IMR-90 (cell line): ENCODE data around the gene RAB25. TPM values are rescaled to one million over a fixed set of nuclear protein-coding genes. Genes with fewer than 3 reads are reported as not detected.

ENCODE experiments used
- ATAC-seq: fragments of 200-7000 bp; cut with Tn5 transposase; 2 replicates; pipeline ENCODE4 v1.9.1; 2020; ENCODE audit warnings: low read depth, mild to moderate bottlenecking, moderate library complexity
- BruUV-seq: library from RNA; stranded (reverse); fragments of 400-500 nt; replicated peaks from 2 replicates; lab custom pipeline; 2021; lab: Mats Ljungman, UMichigan
- CTCF ChIA-PET: fragments of 300-600 bp; formaldehyde crosslinking; extraction: SDS; loops from one replicate; lab custom pipeline; 2021; ENCODE audit warnings: antibody characterized with exemption; lab: Yijun Ruan, JAX
- POLR2A ChIA-PET: fragments of 300-600 bp; sonication (Branson Sonifier 250); formaldehyde crosslinking; loops from one replicate; lab custom pipeline; 2022; ENCODE audit warnings: antibody characterized with exemption; ENCODE audit not compliant: unreplicated experiment; lab: Charles Lee
- DNase-seq: peaks from one replicate; pipeline ENCODE4 v3.0.0; 2013
- H2AFZ ChIP-seq: replicated peaks from 2 replicates; pipeline ENCODE3; 2013; ENCODE audit warnings: low read length, mild to moderate bottlenecking; ENCODE audit not compliant: poor library complexity
- H2AK5ac ChIP-seq: 2 replicates; pipeline ENCODE4 v1.6.1; 2013; ENCODE audit warnings: low read depth, low read length, inconsistent platforms
- H2AK9ac ChIP-seq: replicated peaks from 2 replicates; pipeline ENCODE3; 2013; ENCODE audit warnings: mild to moderate bottlenecking, low read depth, low read length, moderate library complexity; ENCODE audit not compliant: poor library complexity
- H2BK120ac ChIP-seq: 2 replicates; pipeline ENCODE4 v1.6.1; 2013; ENCODE audit warnings: low read depth, low read length, inconsistent platforms
- H2BK15ac ChIP-seq: 3 replicates; pipeline ENCODE4 v1.6.1; 2013; ENCODE audit warnings: low read depth, low read length, inconsistent platforms
- H2BK20ac ChIP-seq: 2 replicates; pipeline ENCODE4 v1.6.1; 2013; ENCODE audit warnings: low read depth, mild to moderate bottlenecking, inconsistent platforms, low read length, moderate library complexity
- H2BK5ac ChIP-seq: 2 replicates; pipeline ENCODE4 v1.6.1; 2013; ENCODE audit warnings: mild to moderate bottlenecking, low read depth, low read length, inconsistent platforms; ENCODE audit not compliant: poor library complexity, severe bottlenecking
- H3K14ac ChIP-seq: replicated peaks from 2 replicates; pipeline ENCODE4 v1.6.1; 2013; ENCODE audit warnings: low read depth, low read length, inconsistent platforms
- H3K18ac ChIP-seq: 2 replicates; pipeline ENCODE4 v1.6.1; 2013; ENCODE audit warnings: low read depth, low read length, control low read depth
- H3K23ac ChIP-seq: 2 replicates; pipeline ENCODE4 v1.6.1; 2013; ENCODE audit warnings: low read depth, low read length, inconsistent platforms
- H3K27ac ChIP-seq: 2 replicates; pipeline ENCODE4 v1.5.1; 2013; ENCODE audit warnings: mild to moderate bottlenecking, control low read depth, low read length; ENCODE audit not compliant: insufficient read depth
- H3K27me3 ChIP-seq: 2 replicates; pipeline ENCODE4 v1.6.1; 2013; ENCODE audit warnings: low read length; ENCODE audit not compliant: control insufficient read depth, insufficient read depth
- H3K36me3 ChIP-seq: 2 replicates; pipeline ENCODE4 v1.6.1; 2013; ENCODE audit warnings: low read length, mixed read lengths; ENCODE audit not compliant: control insufficient read depth, insufficient read depth
- H3K4ac ChIP-seq: 2 replicates; pipeline ENCODE4 v1.6.1; 2013; ENCODE audit warnings: low read depth, low read length, inconsistent platforms
- H3K4me1 ChIP-seq: 2 replicates; pipeline ENCODE4 v1.6.1; 2013; ENCODE audit warnings: low read length, mixed read lengths; ENCODE audit not compliant: control insufficient read depth, insufficient read depth
- H3K4me2 ChIP-seq: 2 replicates; pipeline ENCODE4 v1.6.1; 2013; ENCODE audit warnings: low read depth, mild to moderate bottlenecking, control low read depth, low read length, moderate library complexity
- H3K4me3 ChIP-seq: 2 replicates; pipeline ENCODE4 v1.5.1; 2013; ENCODE audit warnings: low read depth, mild to moderate bottlenecking, control low read depth, low read length, moderate library complexity; ENCODE audit not compliant: insufficient read depth
- H3K56ac ChIP-seq: 2 replicates; pipeline ENCODE4 v1.6.1; 2013; ENCODE audit warnings: low read length, inconsistent platforms; ENCODE audit not compliant: insufficient read depth; ENCODE audit errors: extremely low read depth
- H3K79me1 ChIP-seq, 2 experiments: 2 replicates each; pipeline ENCODE4 v1.6.1; 2013; ENCODE audit warnings: low read length in 2 of 2, inconsistent platforms in 1 of 2, low read depth in 1 of 2
- H3K9ac ChIP-seq: 2 replicates; pipeline ENCODE4 v1.6.1; 2013; ENCODE audit warnings: low read depth, low read length, control low read depth
- H3K9me1 ChIP-seq: 2 replicates; pipeline ENCODE4 v1.6.1; 2013; ENCODE audit warnings: low read length, inconsistent platforms; ENCODE audit not compliant: insufficient read depth
- H3K9me3 ChIP-seq: 2 replicates; pipeline ENCODE4 v1.6.1; 2013; ENCODE audit warnings: low read length; ENCODE audit not compliant: control insufficient read depth, insufficient read depth
- H4K20me1 ChIP-seq: 2 replicates; pipeline ENCODE4 v1.6.1; 2013; ENCODE audit warnings: low read length, inconsistent platforms; ENCODE audit not compliant: insufficient read depth
- H4K5ac ChIP-seq: 2 replicates; pipeline ENCODE4 v1.6.1; 2013; ENCODE audit warnings: mild to moderate bottlenecking, low read depth, low read length, control low read depth
- H4K8ac ChIP-seq, 2 experiments: 2 replicates each; pipeline ENCODE4 v1.6.1; 2013; ENCODE audit warnings: low read depth in 2 of 2, low read length in 2 of 2, control low read depth in 1 of 2, inconsistent platforms in 1 of 2
- H4K91ac ChIP-seq: 2 replicates; pipeline ENCODE4 v1.6.1; 2013; ENCODE audit warnings: low read depth, low read length, inconsistent platforms; ENCODE audit not compliant: insufficient read depth
- BHLHE40 ChIP-seq: fragments of 150-350 bp; IDR thresholded peaks from 2 replicates; pipeline ENCODE4 v1.6.1; 2016; ENCODE audit warnings: mild to moderate bottlenecking, low read depth, low read length
- CEBPB ChIP-seq: IDR thresholded peaks from 2 replicates; pipeline ENCODE4 v1.6.1; 2012; ENCODE audit warnings: low read depth, low read length, improper control_type of control experiment
- CHD1 ChIP-seq: IDR thresholded peaks from 2 replicates; pipeline ENCODE4 v1.6.1; 2012; ENCODE audit warnings: low read depth, low read length, improper control_type of control experiment
- CTCF ChIP-seq: conservative IDR thresholded peaks from 2 replicates; pipeline ENCODE4 v1.5.1; 2012; ENCODE audit warnings: mild to moderate bottlenecking, low read depth, low read length, improper control_type of control experiment
- ELK1 ChIP-seq: fragments of 150-350 bp; IDR thresholded peaks from 2 replicates; pipeline ENCODE4 v1.6.1; 2016; ENCODE audit warnings: low read depth, mild to moderate bottlenecking, low read length, moderate library complexity, borderline replicate concordance
- MAFK ChIP-seq: IDR thresholded peaks from 2 replicates; pipeline ENCODE4 v1.6.1; 2012; ENCODE audit warnings: low read depth, low read length, improper control_type of control experiment
- MAZ ChIP-seq: IDR thresholded peaks from 2 replicates; pipeline ENCODE4 v1.6.1; 2012; ENCODE audit warnings: low read depth, mild to moderate bottlenecking, low read length, improper control_type of control experiment, moderate library complexity, borderline replicate concordance
- MXI1 ChIP-seq: IDR thresholded peaks from 2 replicates; pipeline ENCODE4 v1.6.1; 2012; ENCODE audit warnings: low read depth, mild to moderate bottlenecking, low read length, moderate library complexity, borderline replicate concordance
- NFE2L2 ChIP-seq: fragments of 150-350 bp; IDR thresholded peaks from 2 replicates; pipeline ENCODE4 v1.6.1; 2016; ENCODE audit warnings: low read depth, mild to moderate bottlenecking, low read length
- POLR2A ChIP-seq: IDR thresholded peaks from 2 replicates; pipeline ENCODE4 v1.6.1; 2012; ENCODE audit warnings: mild to moderate bottlenecking, low read depth, low read length
- RAD21 ChIP-seq: IDR thresholded peaks from 2 replicates; pipeline ENCODE4 v1.6.1; 2012; ENCODE audit warnings: low read length, improper control_type of control experiment
- RCOR1 ChIP-seq: IDR thresholded peaks from 2 replicates; pipeline ENCODE4 v1.6.1; 2012; ENCODE audit warnings: mild to moderate bottlenecking, low read length, improper control_type of control experiment; ENCODE audit not compliant: insufficient replicate concordance
- RFX5 ChIP-seq: IDR thresholded peaks from 2 replicates; pipeline ENCODE4 v1.8.0; 2012; ENCODE audit warnings: low read depth, mild to moderate bottlenecking, low read length, moderate library complexity
- WGBS, 2 experiments: methylation state at CpG; one replicate each; pipeline versions ENCODE4 v1.1.5 to v1.1.7; 2013; ENCODE audit warnings: missing lambda C conversion rate in 2 of 2; ENCODE audit not compliant: insufficient read length in 1 of 2; ENCODE audit errors: extremely low coverage in 2 of 2; 5-methylcytosine and 5-hydroxymethylcytosine counted together
- dilution Hi-C: fragments of 300-500 bp; cut with HindIII; formaldehyde crosslinking; loops from one replicate; pipeline ENCODE4 v1.14.3; 2018; ENCODE audit warnings: low sequenced_read_pairs; ENCODE audit not compliant: unreplicated experiment
- in situ Hi-C: fragments of 300-500 bp; cut with MboI; formaldehyde crosslinking; loops from 3 replicates; pipeline ENCODE4 v1.14.3; 2019; ENCODE audit warnings: low sequenced_read_pairs, inconsistent platforms, mixed read lengths
- intact Hi-C: fragments of 100-400 bp; cut with micrococcal nuclease; formaldehyde crosslinking; loops from 2 replicates; pipeline ENCODE4 v1.10.0; 2022
- polyA plus RNA-seq, 3 experiments: library from polyadenylated mRNA; depleted of rRNA; stranded (reverse); fragments of >200 nt; gene quantifications; 2 replicates each; pipeline ENCODE4 v1.2.3, GENCODE V29; 2012; ENCODE audit warnings: low replicate concordance in 1 of 3
- total RNA-seq: library from RNA; depleted of rRNA; stranded (reverse); fragments of >200 nt; gene quantifications from 2 replicates; pipeline ENCODE4 v1.2.3, GENCODE V29; 2012

RAB25 gene
- total and polyA plus RNA-seq, 2 of the 4 experiments (the other 2 are of a cell fraction): not detected

GRCh38 chr1:156056326-156056849 lies 4.6 kb upstream of the RAB25 start:
- H3K9me3 ChIP-seq: no peaks in the 10 kb centered on the region
- no peak overlapping the region for H4K5ac ChIP-seq
- H2AK5ac ChIP-seq: no peak overlapping the region
- H4K91ac ChIP-seq: no peak overlapping the region
- no peak overlapping the region for H2BK120ac ChIP-seq
- H2BK15ac ChIP-seq: no peak overlapping the region
- H3K14ac ChIP-seq: no peak overlapping the region
- no peak overlapping the region for H3K27ac ChIP-seq
- peaks cover 12% of the 10 kb centered on the region for H3K9me1 ChIP-seq
- H2AFZ ChIP-seq: no peak overlapping the region
- no peak overlapping the region for H3K18ac ChIP-seq
- no peak overlapping the region for H3K9ac ChIP-seq
- no peak overlapping the region for H3K56ac ChIP-seq
- peak overlapping the region; percentile 38 for H3K23ac ChIP-seq
- peaks cover 4% of the 10 kb centered on the region; the same call in 1 of the 2 replicates for H3K4me1 ChIP-seq
- H3K4ac ChIP-seq: no peak overlapping the region
- no peak overlapping the region for H2BK20ac ChIP-seq
- no peak overlapping the region for H3K4me2 ChIP-seq
- ATAC-seq (no peak), DNase-seq (no peak)
- BruUV-seq: no TSS peak
- H4K8ac ChIP-seq: no peak overlapping the region
- in situ Hi-C loops (no loop called here), dilution Hi-C loops (no loop called here), intact Hi-C loops (no loop called here)
- H2BK5ac ChIP-seq: no peak overlapping the region
- peaks cover 6% of the 10 kb centered on the region for H3K36me3 ChIP-seq
- ChIA-PET CTCF (no interaction called here), POLR2A (no interaction called here)
- H3K27me3 ChIP-seq: no peaks in the 10 kb centered on the region
- H4K20me1 ChIP-seq: no peaks in the 10 kb centered on the region
- peak overlapping the region; percentile 68 for H2AK9ac ChIP-seq
- peaks cover 24 to 46% of the 10 kb centered on the region in 2 experiments for H3K79me1 ChIP-seq
- H3K4me3 ChIP-seq: no peak overlapping the region
- no peak for TF ChIP-seq RCOR1
- TF ChIP-seq BHLHE40: no peak
- no peak for TF ChIP-seq NFE2L2
- TF ChIP-seq MXI1: no peak
- TF ChIP-seq ELK1: no peak
- no peak for TF ChIP-seq CEBPB
- no peak for TF ChIP-seq CHD1
- no peak for TF ChIP-seq RFX5
- no peak for TF ChIP-seq RAD21
- TF ChIP-seq MAZ: no peak
- TF ChIP-seq CTCF: no peak
- no peak for TF ChIP-seq POLR2A
- no peak for TF ChIP-seq MAFK
- no CpG with 5 or more reads among the region's 1 CpG for WGBS, 2 experiments
